ENCODE measurements around the gene ATAD3C. TPM values are rescaled to one million over a fixed set of nuclear protein-coding genes. Genes with fewer than 3 reads are reported as not detected.
A peak's percentile ranks its signal among the peaks of the same experiment; 100 is the strongest.
"Not testable (repeated sequence)": the region's sequence is repeated elsewhere in the genome, so short reads cannot be mapped to it uniquely, and the experiment has no call there.

ATAD3C gene
- total RNA-seq, 1 experiment from 2014 or later, result 2.0 TPM

GRCh38 chr1:1463312-1463711, 13.8 kb downstream of the ATAD3C start:
- Mint-ChIP-seq H3K27ac (ENCODE audit: low read depth, unreplicated experiment) (no peak overlapping the region), H3K4me1 (ENCODE audit: insufficient read depth, unreplicated experiment) (no peaks in the 10 kb centered on the region), H3K9me3 (ENCODE audit: unreplicated experiment) (no peaks in the 10 kb centered on the region), H3K4me3 (ENCODE audit: unreplicated experiment) (no peak overlapping the region), H3K27me3 (ENCODE audit: insufficient read depth, unreplicated experiment) (no peaks in the 10 kb centered on the region), H3K36me3 (ENCODE audit: insufficient read depth, unreplicated experiment) (no peaks in the 10 kb centered on the region)
- CTCF ChIA-PET, result interaction anchor here (0.6 to 1.3 kb wide), 3 partner anchors 22 to 91 kb away, joined by 3 to 5 read pairs (median 3); no protein-coding TSS in a partner anchor
- intact Hi-C loops (cut with micrococcal nuclease), result no loop called here
- POLR2A ChIA-PET, result interaction anchor here (1.7 kb wide), 1 partner anchor 56 kb away, joined by 4 read pairs; the partner anchor contains the start of gene MRPL20
- BruUV-seq (replicated peaks), result no TSS peak
- no peak for DNase-seq (ENCODE audit: unreplicated experiment)
- TF ChIP-seq CTCF (IDR thresholded peaks at IDR 0.05; ENCODE audit: unreplicated experiment), result no peak

- H3K4me3 Mint-ChIP-seq (ENCODE audit: unreplicated experiment); intact Hi-C loops (cut with micrococcal nuclease); H3K4me1 Mint-ChIP-seq (ENCODE audit: insufficient read depth, unreplicated experiment); H3K27me3 Mint-ChIP-seq (ENCODE audit: insufficient read depth, unreplicated experiment); H3K27ac Mint-ChIP-seq (ENCODE audit: low read depth, unreplicated experiment); DNase-seq (ENCODE audit: unreplicated experiment); BruUV-seq (replicated peaks); POLR2A ChIA-PET; H3K36me3 Mint-ChIP-seq (ENCODE audit: insufficient read depth, unreplicated experiment); H3K9me3 Mint-ChIP-seq (ENCODE audit: unreplicated experiment); CTCF ChIA-PET: not testable (repeated sequence)
Measured at GRCh38 chr1:1468196-1468985, 18.9 kb downstream of the ATAD3C start.

GRCh38 chr1:1470626-1471388, 21.3 kb downstream of the ATAD3C start:
- H3K27me3 Mint-ChIP-seq (ENCODE audit: insufficient read depth, unreplicated experiment), result no peaks in the 10 kb centered on the region
- intact Hi-C loops (cut with micrococcal nuclease), result no loop called here
- no peak for TF ChIP-seq CTCF (IDR thresholded peaks at IDR 0.05; ENCODE audit: unreplicated experiment)
- peak; percentile 20 for DNase-seq (ENCODE audit: unreplicated experiment)
- H3K4me1 Mint-ChIP-seq (ENCODE audit: insufficient read depth, unreplicated experiment), result peaks cover 6% of the 10 kb centered on the region
- H3K36me3 Mint-ChIP-seq (ENCODE audit: insufficient read depth, unreplicated experiment), result peaks cover 14% of the 10 kb centered on the region
- peak overlapping the region; percentile 80 for H3K27ac Mint-ChIP-seq (ENCODE audit: low read depth, unreplicated experiment)
- peak overlapping the region; percentile 88 for H3K4me3 Mint-ChIP-seq (ENCODE audit: unreplicated experiment)
- no peaks in the 10 kb centered on the region for H3K9me3 Mint-ChIP-seq (ENCODE audit: unreplicated experiment)
- ChIA-PET POLR2A (interaction anchor here (0.7 to 1.5 kb wide), 8 partner anchors 20 to 175 kb away, joined by 3 to 4 read pairs (median 3); partner anchors contain the start of genes AURKAIP1 and CCNL2), CTCF (interaction anchor here (0.6 kb wide), 1 partner anchor 91 kb away, joined by 3 read pairs; no protein-coding TSS in a partner anchor)
- BruUV-seq (replicated peaks), result no TSS peak

- no peak for TF ChIP-seq CTCF (IDR thresholded peaks at IDR 0.05; ENCODE audit: unreplicated experiment)
- H3K4me3 Mint-ChIP-seq (ENCODE audit: unreplicated experiment), result peak within 1 kb of the TSS; percentile 88
- ChIA-PET POLR2A (interaction anchor here (0.9 to 1.5 kb wide), 2 partner anchors 64 to 72 kb away, joined by 3 to 4 read pairs; partner anchors contain the start of gene CCNL2), CTCF (interaction anchor here (0.6 kb wide), 1 partner anchor 90 kb away, joined by 3 read pairs; no protein-coding TSS in a partner anchor)
- intact Hi-C loops (cut with micrococcal nuclease), result no loop called here
- peak; percentile 93 for DNase-seq (ENCODE audit: unreplicated experiment)
- no peaks in the 10 kb centered on the region for H3K27me3 Mint-ChIP-seq (ENCODE audit: insufficient read depth, unreplicated experiment)
- H3K36me3 Mint-ChIP-seq (ENCODE audit: insufficient read depth, unreplicated experiment), result peaks cover 14% of the 10 kb centered on the region
- peaks cover 6% of the 10 kb centered on the region for H3K4me1 Mint-ChIP-seq (ENCODE audit: insufficient read depth, unreplicated experiment)
- peak within 1 kb of the TSS; percentile 80 for H3K27ac Mint-ChIP-seq (ENCODE audit: low read depth, unreplicated experiment)
- BruUV-seq (replicated peaks), result no TSS peak
- H3K9me3 Mint-ChIP-seq (ENCODE audit: unreplicated experiment), result no peaks in the 10 kb centered on the region
Measured at GRCh38 chr1:1471389-1472052, 22.0 kb downstream of the ATAD3C start, which contains the start of gene ATAD3B. TSS of gene ATAD3B (plus strand) at chr1:1471765. CDS start at chr1:1471885, 120 bp downstream.

- BruUV-seq (replicated peaks), result TSS peak; percentile 65
- intact Hi-C loops (cut with micrococcal nuclease); H3K27me3 Mint-ChIP-seq (ENCODE audit: insufficient read depth, unreplicated experiment); H3K4me1 Mint-ChIP-seq (ENCODE audit: insufficient read depth, unreplicated experiment); H3K9me3 Mint-ChIP-seq (ENCODE audit: unreplicated experiment); CTCF ChIA-PET: not testable (repeated sequence)
- POLR2A ChIA-PET, result interaction anchor here (1.0 kb wide), 1 partner anchor 76 kb away, joined by 3 read pairs; no protein-coding TSS in a partner anchor
- peaks cover 18% of the 10 kb centered on the region for H3K36me3 Mint-ChIP-seq (ENCODE audit: insufficient read depth, unreplicated experiment)
- peak overlapping the region; percentile 12 for H3K27ac Mint-ChIP-seq (ENCODE audit: low read depth, unreplicated experiment)
- peak overlapping the region; percentile 88 for H3K4me3 Mint-ChIP-seq (ENCODE audit: unreplicated experiment)
- DNase-seq (ENCODE audit: unreplicated experiment), result peak; percentile 12
Measured at GRCh38 chr1:1472053-1472876, 22.8 kb downstream of the ATAD3C start.

- H3K36me3 Mint-ChIP-seq (ENCODE audit: insufficient read depth, unreplicated experiment), result peaks cover 38% of the 10 kb centered on the region
- BruUV-seq (replicated peaks); H3K27ac Mint-ChIP-seq (ENCODE audit: low read depth, unreplicated experiment); DNase-seq (ENCODE audit: unreplicated experiment); H3K4me1 Mint-ChIP-seq (ENCODE audit: insufficient read depth, unreplicated experiment); H3K9me3 Mint-ChIP-seq (ENCODE audit: unreplicated experiment); intact Hi-C loops (cut with micrococcal nuclease); H3K4me3 Mint-ChIP-seq (ENCODE audit: unreplicated experiment); CTCF ChIA-PET; H3K27me3 Mint-ChIP-seq (ENCODE audit: insufficient read depth, unreplicated experiment): not testable (repeated sequence)
- POLR2A ChIA-PET, result interaction anchor here (1.2 kb wide), 1 partner anchor 29 kb away, joined by 4 read pairs; no protein-coding TSS in a partner anchor
Measured at GRCh38 chr1:1476011-1476410, 26.5 kb downstream of the ATAD3C start.
